B cell (primary cell): ENCODE results near the gene BCL2L15. TPM values are rescaled to one million over a fixed set of nuclear protein-coding genes. Genes with fewer than 3 reads are reported as not detected.

ENCODE experiments used
- ATAC-seq: fragments of 200-7000 bp; cut with Tn5 transposase; one replicate; pipeline ENCODE4 v1.10.0; 2021; ENCODE audit warnings: low read depth, mild to moderate bottlenecking, moderate number of reproducible peaks, moderate library complexity
- CTCF ChIA-PET: fragments of 350-600 bp; sonication (Branson Sonifier 250); formaldehyde crosslinking; loops from one replicate; lab custom pipeline; 2021; ENCODE audit warnings: antibody characterized with exemption, inconsistent platforms; lab: Charles Lee
- POLR2A ChIA-PET: fragments of 350-600 bp; sonication (Branson Sonifier 250); formaldehyde crosslinking; loops from one replicate; lab custom pipeline; 2021; ENCODE audit warnings: antibody characterized with exemption; lab: Charles Lee
- DNase-seq: peaks from one replicate; pipeline ENCODE4 v3.0.0; 2013
- H2AFZ ChIP-seq: 2 replicates; pipeline ENCODE4 v1.6.1; 2012; ENCODE audit warnings: mild to moderate bottlenecking, low read depth, low read length; ENCODE audit not compliant: insufficient read depth, poor library complexity, severe bottlenecking
- H3K27ac ChIP-seq, 2 donors: 1 replicate in 1 of 2; 2 replicates in 1 of 2; pipeline ENCODE4 v1.5.1; 2012 to 2013; ENCODE audit warnings: low read length in 2 of 2, mild to moderate bottlenecking in 2 of 2, moderate library complexity in 1 of 2
- H3K27me3 ChIP-seq, 4 experiments: fragments of 200-600 bp in 1 of 4; sonication (generic) in 1 of 4; replicated peaks in 1 of 4; 1 replicate in 2 of 4; 2 replicates in 2 of 4; pipeline versions ENCODE4 v1.6.1 to v1.7.0; 2013 to 2016; ENCODE audit warnings: low read length in 3 of 4, mild to moderate bottlenecking in 2 of 4, mixed read lengths in 1 of 4, moderate library complexity in 1 of 4; ENCODE audit not compliant: insufficient read depth in 4 of 4, control insufficient read depth in 3 of 4; ENCODE audit errors: control extremely low read depth in 1 of 4
- H3K36me3 ChIP-seq, 2 experiments: replicated peaks in 1 of 2; 1 replicate in 1 of 2; 2 replicates in 1 of 2; pipeline versions ENCODE4 v1.6.1 to v1.7.1; 2013; ENCODE audit warnings: low read length in 1 of 2; ENCODE audit not compliant: insufficient read depth in 2 of 2, control insufficient read depth in 1 of 2; ENCODE audit errors: control extremely low read depth in 1 of 2, extremely low read depth in 1 of 2
- H3K4me1 ChIP-seq, 2 donors: fragments of 200-600 bp in 1 of 2; sonication (generic) in 1 of 2; 1 replicate in 1 of 2; 2 replicates in 1 of 2; pipeline versions ENCODE4 v1.5.1 to v1.6.1; 2013 to 2017; ENCODE audit warnings: low read length in 2 of 2; ENCODE audit not compliant: control insufficient read depth in 2 of 2, insufficient read depth in 2 of 2
- H3K4me2 ChIP-seq: replicated peaks from 2 replicates; pipeline ENCODE3; 2012; ENCODE audit warnings: mild to moderate bottlenecking, low read depth, low read length; ENCODE audit not compliant: poor library complexity, severe bottlenecking
- H3K4me3 ChIP-seq, 5 experiments: fragments of 200-600 bp in 1 of 5; sonication (generic) in 1 of 5; 1 replicate in 3 of 5; 2 replicates in 2 of 5; pipeline versions ENCODE4 v1.5.1 to v1.7.0; 2011 to 2016; ENCODE audit warnings: low read length in 4 of 5, mild to moderate bottlenecking in 4 of 5, low read depth in 2 of 5, control low read depth in 1 of 5, moderate library complexity in 1 of 5; ENCODE audit not compliant: insufficient read depth in 1 of 5; ENCODE audit errors: control extremely low read depth in 1 of 5, extremely low read depth in 1 of 5
- H3K79me2 ChIP-seq: fragments of 200-600 bp; sonication (generic); one replicate; pipeline ENCODE4 v1.6.0; 2016; ENCODE audit warnings: low read length; ENCODE audit not compliant: control insufficient read depth, insufficient read depth
- H3K9ac ChIP-seq: fragments of 200-600 bp; sonication (generic); 2 replicates; pipeline ENCODE4 v1.6.1; 2017; ENCODE audit warnings: mild to moderate bottlenecking, low read length, moderate library complexity
- H3K9me3 ChIP-seq, 3 donors: one replicate each; pipeline versions ENCODE4 v1.6.1 to v1.7.1; 2013; ENCODE audit warnings: low read length in 2 of 3; ENCODE audit not compliant: control insufficient read depth in 2 of 3, insufficient read depth in 1 of 3; ENCODE audit errors: control extremely low read depth in 1 of 3
- H4K20me1 ChIP-seq: 2 replicates; pipeline ENCODE4 v1.6.0; 2012; ENCODE audit warnings: mild to moderate bottlenecking, low read length; ENCODE audit not compliant: insufficient read depth, control insufficient read depth, poor library complexity, severe bottlenecking
- H3K27ac Mint-ChIP-seq: one replicate; pipeline ENCODE4 v1.8.0; 2021; ENCODE audit warnings: mixed read lengths
- H3K27me3 Mint-ChIP-seq: one replicate; pipeline ENCODE4 v1.8.0; 2021; ENCODE audit warnings: mixed read lengths
- H3K4me1 Mint-ChIP-seq: one replicate; pipeline ENCODE4 v1.8.0; 2021; ENCODE audit warnings: mixed read lengths
- H3K4me3 Mint-ChIP-seq: one replicate; pipeline ENCODE4 v1.8.0; 2021; ENCODE audit warnings: mixed read lengths
- H3K9me3 Mint-ChIP-seq: one replicate; pipeline ENCODE4 v1.8.0; 2022; ENCODE audit warnings: mixed read lengths; ENCODE audit not compliant: insufficient read depth
- EZH2 ChIP-seq: IDR thresholded peaks from 2 replicates; pipeline ENCODE4 v1.6.1; 2012; ENCODE audit warnings: borderline replicate concordance, low read depth, mild to moderate bottlenecking, moderate library complexity, low read length; ENCODE audit not compliant: insufficient read depth, poor library complexity, severe bottlenecking
- WGBS: methylation state at CpG from one replicate; pipeline ENCODE4 v1.1.5; 2013; ENCODE audit warnings: missing lambda C conversion rate; ENCODE audit not compliant: insufficient coverage; 5-methylcytosine and 5-hydroxymethylcytosine counted together
- intact Hi-C: fragments of 100-400 bp; cut with micrococcal nuclease; formaldehyde crosslinking; loops from one replicate; pipeline ENCODE4 v1.10.0; 2022
- polyA plus RNA-seq: library from polyadenylated mRNA; depleted of rRNA; stranded (reverse); fragments of >200 nt; gene quantifications from 2 replicates; pipeline ENCODE4 v1.2.3, GENCODE V29; 2012
- total RNA-seq, 2 donors: library from RNA; stranded (reverse); fragments of 120-200 nt in 1 of 2; gene quantifications; 1 replicate in 1 of 2; 2 replicates in 1 of 2; pipeline versions ENCODE4 v1.2.3 to v1.2.4, GENCODE V29; 2013 to 2022
- TF ChIP-seq, protein P1 (sequence below): fragments of 200-600 bp; IDR thresholded peaks from one replicate; pipeline ENCODE4 v1.8.0; 2022; ENCODE audit warnings: antibody characterized with exemption, mild to moderate bottlenecking

BCL2L15 gene
- total and polyA plus RNA-seq, 2 donors (not counting 1 experiment from before 2014, with no cell fraction given): 0.63 to 1.6 TPM

DNA sequence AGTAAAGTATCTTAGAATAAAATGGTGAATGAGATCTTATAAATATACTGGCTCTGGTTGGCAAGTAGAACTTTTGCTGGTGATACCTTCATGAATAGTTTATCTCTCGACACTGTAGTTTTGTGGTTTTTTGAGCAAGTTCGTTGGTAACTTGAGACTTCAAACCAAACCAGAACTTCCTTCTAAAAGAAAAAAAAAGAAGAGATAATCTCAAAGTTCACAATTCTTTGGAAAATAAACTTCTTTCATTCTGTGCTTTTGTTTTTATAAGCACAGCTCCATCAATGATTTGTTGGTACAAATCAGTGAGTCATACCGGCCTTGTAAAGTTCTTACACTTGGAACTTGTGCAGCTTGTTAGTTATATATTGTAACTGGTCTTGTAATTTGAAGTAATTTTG is 44.1 kb upstream of the BCL2L15 start:
- CTCF ChIA-PET: interaction anchor here (0.7 to 7.2 kb wide), 6 partner anchors 14 to 101 kb away, joined by 3 to 94 read pairs (median 3); partner anchors contain the start of genes AP4B1 and DCLRE1B
- no peaks in the 10 kb centered on the region for H3K9me3 Mint-ChIP-seq
- Histone ChIP-seq H3K27me3 (no peaks in the 10 kb centered on the region), H3K9me3 (peaks cover 0 to 3% (median 0%) of the 10 kb centered on the region in 3 donors), H2AFZ (no peak overlapping the region), H3K36me3 (no peaks in the 10 kb centered on the region), H3K4me2 (peak overlapping the region; percentile 85), H3K9ac (peak overlapping the region; percentile 99), H4K20me1 (peaks cover 43% of the 10 kb centered on the region), H3K27ac (peak overlapping the region in 1 of 2 donors; percentile 99), H3K79me2 (peaks cover 68% of the 10 kb centered on the region), H3K4me1 (peaks cover 36 to 40% of the 10 kb centered on the region in 2 donors), H3K4me3 (peak overlapping the region in 2 of 5 experiments; percentile 9 to 29)
- intact Hi-C loops: no loop called here
- TF ChIP-seq, protein P1, sequence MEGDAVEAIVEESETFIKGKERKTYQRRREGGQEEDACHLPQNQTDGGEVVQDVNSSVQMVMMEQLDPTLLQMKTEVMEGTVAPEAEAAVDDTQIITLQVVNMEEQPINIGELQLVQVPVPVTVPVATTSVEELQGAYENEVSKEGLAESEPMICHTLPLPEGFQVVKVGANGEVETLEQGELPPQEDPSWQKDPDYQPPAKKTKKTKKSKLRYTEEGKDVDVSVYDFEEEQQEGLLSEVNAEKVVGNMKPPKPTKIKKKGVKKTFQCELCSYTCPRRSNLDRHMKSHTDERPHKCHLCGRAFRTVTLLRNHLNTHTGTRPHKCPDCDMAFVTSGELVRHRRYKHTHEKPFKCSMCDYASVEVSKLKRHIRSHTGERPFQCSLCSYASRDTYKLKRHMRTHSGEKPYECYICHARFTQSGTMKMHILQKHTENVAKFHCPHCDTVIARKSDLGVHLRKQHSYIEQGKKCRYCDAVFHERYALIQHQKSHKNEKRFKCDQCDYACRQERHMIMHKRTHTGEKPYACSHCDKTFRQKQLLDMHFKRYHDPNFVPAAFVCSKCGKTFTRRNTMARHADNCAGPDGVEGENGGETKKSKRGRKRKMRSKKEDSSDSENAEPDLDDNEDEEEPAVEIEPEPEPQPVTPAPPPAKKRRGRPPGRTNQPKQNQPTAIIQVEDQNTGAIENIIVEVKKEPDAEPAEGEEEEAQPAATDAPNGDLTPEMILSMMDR: no peak
- TF ChIP-seq EZH2: no peak
- peak overlapping the region; percentile 97 for H3K4me3 Mint-ChIP-seq
- WGBS: no CpG with 5 or more reads among the region's 3 CpGs
- H3K27me3 Mint-ChIP-seq: no peaks in the 10 kb centered on the region
- H3K27ac Mint-ChIP-seq: no peak overlapping the region
- H3K4me1 Mint-ChIP-seq: peaks cover 62% of the 10 kb centered on the region
- DNase-seq: peak; percentile 9
- ATAC-seq: no peak
- POLR2A ChIA-PET: interaction anchor here (0.5 to 0.9 kb wide), 2 partner anchors 13 to 18 kb away, joined by 3 to 6 read pairs; no protein-coding TSS in a partner anchor

DNA sequence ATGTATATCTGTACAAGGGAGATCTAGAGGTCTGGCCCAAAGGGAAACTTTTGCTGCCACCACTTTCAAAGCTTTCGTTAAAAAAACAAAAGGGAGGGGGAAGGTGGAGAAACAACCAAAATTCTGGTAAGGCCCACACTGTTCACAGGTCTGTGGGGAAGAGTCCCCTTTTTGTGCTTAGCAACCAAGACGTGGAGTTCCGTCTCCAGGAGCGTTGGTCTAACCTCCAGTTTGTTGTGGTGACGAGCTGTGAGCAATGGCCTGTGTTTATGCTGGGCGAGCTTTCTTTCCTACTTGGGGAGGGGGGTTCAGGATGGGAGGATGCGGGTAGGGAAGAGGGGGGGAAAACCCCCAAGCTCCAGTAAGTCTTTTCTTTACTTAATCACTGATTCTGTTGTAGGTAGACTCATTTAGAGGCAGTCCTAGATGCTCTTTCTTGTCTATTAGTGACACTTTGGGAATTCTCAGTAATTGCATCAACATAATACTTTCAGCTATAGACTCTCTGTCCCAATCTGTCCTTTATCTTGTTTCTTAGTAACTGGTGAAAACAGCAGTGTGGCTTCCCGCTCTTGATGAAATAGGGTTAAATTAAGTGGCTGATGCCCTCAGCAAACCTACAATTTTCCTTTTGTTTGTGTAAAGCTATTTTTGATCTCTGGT is 43.2 kb upstream of the BCL2L15 start:
- ATAC-seq (no peak), DNase-seq (peak; percentile 78)
- TF ChIP-seq, protein P1: no peak
- no peak for TF ChIP-seq EZH2
- peak overlapping the region; percentile 97 for H3K4me3 Mint-ChIP-seq
- H3K27ac Mint-ChIP-seq: peak overlapping the region; percentile 94
- POLR2A ChIA-PET: interaction anchor here (0.9 to 3.5 kb wide), 2 partner anchors 18 to 25 kb away, joined by 3 to 50 read pairs; partner anchors contain the start of genes AP4B1 and DCLRE1B
- H3K27me3 Mint-ChIP-seq: no peaks in the 10 kb centered on the region
- H3K4me2 ChIP-seq: peak overlapping the region; percentile 85
- H3K9ac ChIP-seq: peak overlapping the region; percentile 99
- H3K9me3 ChIP-seq: peaks cover 0 to 3% (median 0%) of the 10 kb centered on the region in 3 donors
- WGBS: 0% methylated on average over 2 of the region's 8 CpGs
- H3K9me3 Mint-ChIP-seq: no peaks in the 10 kb centered on the region
- intact Hi-C loops: no loop called here
- peak overlapping the region; percentile 76 to 90 (median 86) for H3K4me3 ChIP-seq
- H3K27me3 ChIP-seq: no peaks in the 10 kb centered on the region
- peaks cover 58% of the 10 kb centered on the region for H3K4me1 Mint-ChIP-seq
- no peaks in the 10 kb centered on the region for H3K36me3 ChIP-seq
- peak overlapping the region; percentile 93 for H2AFZ ChIP-seq
- CTCF ChIA-PET: interaction anchor here (0.9 to 7.2 kb wide), 7 partner anchors 15 to 172 kb away, joined by 3 to 94 read pairs (median 3); partner anchors contain the start of genes AP4B1, DCLRE1B and PHTF1
- peaks cover 59% of the 10 kb centered on the region for H3K79me2 ChIP-seq
- peaks cover 36 to 40% of the 10 kb centered on the region in 2 donors for H3K4me1 ChIP-seq
- H4K20me1 ChIP-seq: peaks cover 38% of the 10 kb centered on the region
- peak overlapping the region; percentile 90 to 99 for H3K27ac ChIP-seq
